SK-N-DZ (cell line): Measurements from ENCODE around the gene KRT8.

Experiments
- DNase-seq: peaks from one replicate; pipeline ENCODE4 v3.0.0-alpha.2; 2015; ENCODE audit warnings: low spot score

Gene KRT8

GRCh38 chr12:52847335-52848102 is 57.4 kb downstream of the KRT8 start:
- no peak for DNase-seq
